ENCODE data around the gene TUBB. TPM values are rescaled to one million over a fixed set of nuclear protein-coding genes. Genes with fewer than 3 reads are reported as not detected.

TUBB gene
- total and polyA plus RNA-seq, 4 donors = 99.5 to 324 (median 227) TPM

Other genes with a start within 250 kb of the TUBB start
- gene HLA-E, start 230.8 kb upstream of the TUBB start, total RNA-seq = 100 to 1,000 TPM; 373 to 506 TPM
- gene HLA-E, start 230.8 kb upstream of the TUBB start, polyA plus RNA-seq = 100 to 1,000 TPM; 148 to 328 TPM
- gene GNL1, start 163.9 kb upstream of the TUBB start, total RNA-seq = 10 to 100 TPM; 73.7 to 76.9 TPM
- gene GNL1, start 163.9 kb upstream of the TUBB start, polyA plus RNA-seq = 100 to 1,000 TPM in 1 of 2 donors, 10 to 100 TPM in 1; 52.6 to 116 TPM
- gene PRR3, start 163.1 kb upstream of the TUBB start, total RNA-seq = 10 to 100 TPM in 1 of 2 donors, 1 to 10 TPM in 1; 7.5 to 11.6 TPM
- gene PRR3, start 163.1 kb upstream of the TUBB start, polyA plus RNA-seq = 1 to 10 TPM; 4.1 to 9.5 TPM
- gene ABCF1, start 148.9 kb upstream of the TUBB start, total RNA-seq = 10 to 100 TPM; 35.4 to 41.2 TPM
- 10 to 100 TPM; 20.6 to 22.3 TPM for gene ABCF1, start 148.9 kb upstream of the TUBB start, polyA plus RNA-seq
- gene PPP1R10, start 103.1 kb upstream of the TUBB start, total RNA-seq = 10 to 100 TPM; 69.9 to 83.8 TPM
- 10 to 100 TPM in 1 of 2 donors, 1 to 10 TPM in 1; 8.6 to 13.2 TPM for gene PPP1R10, start 103.1 kb upstream of the TUBB start, polyA plus RNA-seq
- gene MRPS18B, start 102.5 kb upstream of the TUBB start, total RNA-seq = 10 to 100 TPM; 26.6 to 29.8 TPM
- gene MRPS18B, start 102.5 kb upstream of the TUBB start, polyA plus RNA-seq = 10 to 100 TPM; 38.2 to 45.6 TPM
- 10 to 100 TPM in 1 of 2 donors, 1 to 10 TPM in 1; 5.8 to 12.9 TPM for gene ATAT1, start 93.5 kb upstream of the TUBB start, total RNA-seq
- gene ATAT1, start 93.5 kb upstream of the TUBB start, polyA plus RNA-seq = 1 to 10 TPM; 6.4 to 7.7 TPM
- gene C6orf136, start 73.2 kb upstream of the TUBB start, total RNA-seq = 10 to 100 TPM in 1 of 2 donors, 1 to 10 TPM in 1; 9.7 to 19.9 TPM
- gene C6orf136, start 73.2 kb upstream of the TUBB start, polyA plus RNA-seq = 10 to 100 TPM; 18.8 to 21.0 TPM
- gene DHX16, start 47.3 kb upstream of the TUBB start, total RNA-seq = 10 to 100 TPM; 22.3 to 25.2 TPM
- 10 to 100 TPM; 12.8 to 34.0 TPM for gene DHX16, start 47.3 kb upstream of the TUBB start, polyA plus RNA-seq
- 100 to 1,000 TPM; 130 to 134 TPM for gene PPP1R18, start 33.7 kb upstream of the TUBB start, total RNA-seq
- 10 to 100 TPM; 68.5 to 83.3 TPM for gene PPP1R18, start 33.7 kb upstream of the TUBB start, polyA plus RNA-seq
- gene NRM, start 29.4 kb upstream of the TUBB start, total RNA-seq = 10 to 100 TPM; 13.0 to 15.0 TPM
- 10 to 100 TPM in 1 of 2 donors, 1 to 10 TPM in 1; 5.6 to 19.6 TPM for gene NRM, start 29.4 kb upstream of the TUBB start, polyA plus RNA-seq
- 10 to 100 TPM; 31.4 to 33.3 TPM for gene MDC1, start 3.1 kb upstream of the TUBB start, total RNA-seq
- 10 to 100 TPM in 1 of 2 donors, 1 to 10 TPM in 1; 7.4 to 34.5 TPM for gene MDC1, start 3.1 kb upstream of the TUBB start, polyA plus RNA-seq
- 100 to 1,000 TPM; 172 to 222 TPM for gene FLOT1, start 22.3 kb downstream of the TUBB start, total RNA-seq
- 100 to 1,000 TPM; 153 to 213 TPM for gene FLOT1, start 22.3 kb downstream of the TUBB start, polyA plus RNA-seq
- gene IER3, start 24.2 kb downstream of the TUBB start, total RNA-seq = 10 to 100 TPM; 62.0 to 72.9 TPM
- gene IER3, start 24.2 kb downstream of the TUBB start, polyA plus RNA-seq = 10 to 100 TPM; 17.8 to 88.8 TPM
- 10 to 100 TPM; 29.5 to 32.0 TPM for gene DDR1, start 164.2 kb downstream of the TUBB start, total RNA-seq
- 10 to 100 TPM in 1 of 2 donors, 1 to 10 TPM in 1; 6.8 to 15.4 TPM for gene DDR1, start 164.2 kb downstream of the TUBB start, polyA plus RNA-seq
- gene GTF2H4, start 187.9 kb downstream of the TUBB start, total RNA-seq = 10 to 100 TPM; 31.2 to 37.0 TPM
- gene GTF2H4, start 187.9 kb downstream of the TUBB start, polyA plus RNA-seq = 10 to 100 TPM in 1 of 2 donors, 1 to 10 TPM in 1; 3.9 to 88.2 TPM
- gene VARS2, start 193.9 kb downstream of the TUBB start, total RNA-seq = 10 to 100 TPM; 16.0 to 19.1 TPM
- gene VARS2, start 193.9 kb downstream of the TUBB start, polyA plus RNA-seq = 10 to 100 TPM in 1 of 2 donors, 1 to 10 TPM in 1; 9.6 to 65.7 TPM
- not detected for gene SFTA2, start 211.8 kb downstream of the TUBB start, total RNA-seq
- 1 to 10 TPM in 1 of 2 donors, not detected in 1; 2.4 TPM for gene SFTA2, start 211.8 kb downstream of the TUBB start, polyA plus RNA-seq
- gene MUCL3, start 220.6 kb downstream of the TUBB start, total RNA-seq = not detected
- gene MUCL3, start 220.6 kb downstream of the TUBB start, polyA plus RNA-seq = under 1 TPM; 0.13 to 0.18 TPM

Data from aorta (tissue), 4 donors.